Activated naive CD8-positive, alpha-beta T cell (primary cell): ENCODE measurements around the gene TEKTIP1.
A peak's percentile ranks its signal among the peaks of the same experiment; 100 is the strongest.

Source experiments
- H3K27ac Mint-ChIP-seq: one replicate; pipeline ENCODE4 v1.8.0; 2021; ENCODE audit warnings: mixed read lengths
- H3K27me3 Mint-ChIP-seq: one replicate; pipeline ENCODE4 v1.8.0; 2021; ENCODE audit warnings: mixed read lengths
- H3K36me3 Mint-ChIP-seq: one replicate; pipeline ENCODE4 v1.8.0; 2021; ENCODE audit warnings: mixed read lengths
- H3K4me1 Mint-ChIP-seq: one replicate; pipeline ENCODE4 v1.8.0; 2021; ENCODE audit warnings: low read depth, mixed read lengths
- H3K4me3 Mint-ChIP-seq: one replicate; pipeline ENCODE4 v1.8.0; 2021; ENCODE audit warnings: mild to moderate bottlenecking, mixed read lengths
- H3K9me3 Mint-ChIP-seq: one replicate; pipeline ENCODE4 v1.8.0; 2021; ENCODE audit warnings: low read depth, mixed read lengths

The TEKTIP1 gene

DNA sequence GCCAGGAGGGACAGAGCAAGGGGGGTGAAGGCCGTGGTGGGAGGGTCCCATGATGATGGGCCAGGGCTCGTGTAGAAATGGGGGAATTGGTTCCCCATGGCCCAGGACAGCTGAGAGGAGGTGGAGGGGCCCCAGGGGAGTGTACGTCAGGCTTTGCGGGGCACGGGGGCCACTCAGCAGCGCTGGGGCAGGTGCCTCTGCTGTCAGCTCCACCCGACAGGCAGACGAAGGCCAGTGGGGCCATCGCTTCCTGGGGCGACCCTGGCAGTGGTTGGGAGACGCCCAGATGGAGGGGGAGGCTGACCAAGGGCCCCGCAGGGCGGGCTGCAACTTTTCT, 1.9 kb upstream of the TEKTIP1 start:
- Mint-ChIP-seq H3K36me3 (peaks cover 3% of the 10 kb centered on the region), H3K4me3 (no peak overlapping the region), H3K9me3 (no peaks in the 10 kb centered on the region), H3K27ac (peak overlapping the region; percentile 50), H3K27me3 (no peaks in the 10 kb centered on the region), H3K4me1 (no peaks in the 10 kb centered on the region)

DNA sequence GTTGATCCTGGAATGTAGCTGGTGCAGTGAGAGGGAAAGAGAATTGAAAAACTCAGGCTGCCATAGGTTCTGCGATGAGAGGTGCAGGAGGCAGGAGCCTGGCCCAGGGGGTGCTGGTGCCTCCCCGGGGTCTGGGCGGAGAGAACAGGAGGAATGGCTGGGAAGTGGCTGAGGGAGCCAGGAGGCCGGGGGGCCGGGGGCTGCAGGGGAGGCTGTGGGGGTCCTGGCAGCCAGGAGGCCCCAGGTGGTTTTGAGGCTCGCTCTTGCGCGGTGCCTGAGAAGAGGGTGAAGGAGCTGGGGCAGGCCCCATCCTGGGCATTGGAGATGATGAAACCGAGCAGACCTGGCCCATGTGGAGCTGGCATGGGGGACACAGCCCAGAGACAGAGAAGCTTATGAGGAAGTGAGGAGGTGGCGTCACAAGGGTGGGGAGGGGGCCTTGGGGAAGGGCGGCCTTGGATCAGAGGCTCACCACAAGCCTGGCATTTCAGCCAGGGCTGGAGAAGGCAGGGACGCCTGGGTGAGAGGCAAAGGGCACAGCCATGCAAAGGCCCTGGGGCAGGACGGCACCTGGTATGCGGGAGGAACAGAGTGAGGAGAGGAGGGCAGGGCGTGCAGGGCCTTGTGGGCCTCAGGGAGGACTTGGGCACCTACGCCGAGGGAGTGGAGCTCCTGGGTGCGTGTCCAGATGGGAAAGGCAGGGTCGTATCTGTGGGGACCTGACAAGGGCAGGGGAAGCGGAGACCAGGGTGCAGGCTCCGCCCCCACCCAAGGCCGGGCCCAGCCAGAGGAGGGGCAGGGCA, 1.3 kb upstream of the TEKTIP1 start:
- H3K4me1 Mint-ChIP-seq: no peaks in the 10 kb centered on the region
- no peak overlapping the region for H3K4me3 Mint-ChIP-seq
- peak overlapping the region; percentile 50 for H3K27ac Mint-ChIP-seq
- no peaks in the 10 kb centered on the region for H3K9me3 Mint-ChIP-seq
- H3K36me3 Mint-ChIP-seq: peaks cover 3% of the 10 kb centered on the region
- H3K27me3 Mint-ChIP-seq: no peaks in the 10 kb centered on the region

- H3K9me3 Mint-ChIP-seq: no peaks in the 10 kb centered on the region
- H3K4me3 Mint-ChIP-seq: no peak overlapping the region
- H3K27me3 Mint-ChIP-seq: no peaks in the 10 kb centered on the region
- no peak overlapping the region for H3K27ac Mint-ChIP-seq
- no peaks in the 10 kb centered on the region for H3K4me1 Mint-ChIP-seq
- peaks cover 3% of the 10 kb centered on the region for H3K36me3 Mint-ChIP-seq
These were observed 580 bp upstream of the TEKTIP1 start for GRCh38 chr19:3538258-3538929.

DNA sequence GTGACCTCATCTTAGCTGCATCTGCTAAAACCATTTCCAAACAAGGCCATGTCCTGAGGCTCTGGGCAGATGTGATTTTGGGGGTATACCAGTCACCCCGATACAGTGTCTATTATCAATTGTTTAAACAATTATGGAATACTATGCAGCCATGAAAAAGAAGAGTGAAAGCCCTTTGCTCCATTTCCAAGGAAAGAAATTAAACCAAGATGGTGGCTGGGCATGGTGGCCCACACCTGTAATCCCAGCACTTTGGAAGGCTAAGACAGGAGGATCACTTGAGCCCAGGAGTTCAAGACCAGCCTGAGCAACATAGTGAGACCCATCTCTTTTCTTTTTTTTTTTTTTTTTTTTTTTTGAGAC, 763 bp downstream of the TEKTIP1 start:
- H3K9me3 Mint-ChIP-seq: no peaks in the 10 kb centered on the region
- H3K27me3 Mint-ChIP-seq: no peaks in the 10 kb centered on the region
- no peaks in the 10 kb centered on the region for H3K4me1 Mint-ChIP-seq
- no peak overlapping the region for H3K4me3 Mint-ChIP-seq
- H3K36me3 Mint-ChIP-seq: peaks cover 3% of the 10 kb centered on the region
- no peak overlapping the region for H3K27ac Mint-ChIP-seq

DNA sequence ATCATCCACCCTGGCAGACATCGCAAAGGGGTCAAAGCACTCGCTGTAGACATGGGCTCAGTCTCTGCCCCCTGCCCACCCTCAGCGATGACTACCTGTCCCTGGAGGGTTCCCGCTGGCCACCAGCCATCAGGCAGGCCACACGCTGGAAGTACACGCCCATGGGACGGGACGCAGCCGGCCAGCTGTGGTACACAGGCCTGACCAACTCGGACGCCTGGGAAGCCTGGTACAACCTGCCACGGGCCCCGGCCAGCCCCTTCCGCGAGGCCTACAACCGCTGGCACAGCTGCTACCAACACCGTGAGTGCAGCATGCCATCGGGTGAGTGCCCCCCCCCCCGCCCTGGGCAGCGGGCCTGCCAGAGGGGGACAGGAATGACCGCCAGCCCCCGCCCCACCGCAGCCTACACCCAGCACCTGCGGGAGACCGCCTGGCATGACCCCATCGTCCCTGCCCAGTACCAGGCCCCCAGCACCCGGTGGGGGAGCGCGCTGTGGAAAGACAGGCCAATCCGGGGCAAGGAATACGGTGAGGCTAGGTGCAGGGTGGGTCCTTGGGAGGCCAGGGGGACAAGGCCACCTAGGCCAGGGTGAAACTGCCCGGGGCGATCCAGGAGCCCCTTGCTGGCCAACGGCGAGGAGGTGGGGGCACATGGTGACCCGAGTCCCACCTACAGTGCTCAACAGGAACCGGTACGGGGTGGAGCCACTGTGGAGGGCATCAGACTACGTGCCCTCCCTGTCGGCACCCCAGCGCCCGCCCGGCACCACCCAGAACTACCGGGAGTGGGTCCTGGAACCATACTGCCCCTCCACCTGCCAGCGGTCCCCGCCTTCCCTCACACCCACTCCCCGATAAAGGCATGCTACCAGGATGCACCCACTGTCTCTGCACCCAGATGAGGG, 4.4 kb downstream of the TEKTIP1 start:
- no peaks in the 10 kb centered on the region for H3K9me3 Mint-ChIP-seq
- H3K27me3 Mint-ChIP-seq: no peaks in the 10 kb centered on the region
- H3K27ac Mint-ChIP-seq: no peak overlapping the region
- H3K4me1 Mint-ChIP-seq: peaks cover 9% of the 10 kb centered on the region
- peaks cover 3% of the 10 kb centered on the region for H3K36me3 Mint-ChIP-seq
- no peak overlapping the region for H3K4me3 Mint-ChIP-seq

DNA sequence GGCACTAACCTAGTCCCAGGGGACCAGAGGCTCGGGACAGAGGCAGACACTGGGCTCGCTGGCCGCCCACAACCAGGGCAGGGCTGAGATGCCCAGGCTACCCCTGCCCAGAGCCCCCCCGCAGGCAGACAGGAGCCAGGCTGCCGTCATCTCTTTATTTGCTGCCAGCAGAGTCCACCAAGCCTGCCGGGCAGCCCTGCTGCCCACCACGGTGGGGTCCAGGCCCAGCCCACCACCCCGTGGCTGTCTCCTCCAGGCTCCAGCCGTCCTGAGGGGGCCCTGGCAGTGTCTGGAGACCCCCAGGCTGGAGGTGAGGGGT, 5.0 kb downstream of the TEKTIP1 start:
- Mint-ChIP-seq H3K9me3 (no peaks in the 10 kb centered on the region), H3K27me3 (no peaks in the 10 kb centered on the region), H3K36me3 (peaks cover 3% of the 10 kb centered on the region), H3K27ac (no peak overlapping the region), H3K4me1 (peaks cover 9% of the 10 kb centered on the region), H3K4me3 (no peak overlapping the region)

DNA sequence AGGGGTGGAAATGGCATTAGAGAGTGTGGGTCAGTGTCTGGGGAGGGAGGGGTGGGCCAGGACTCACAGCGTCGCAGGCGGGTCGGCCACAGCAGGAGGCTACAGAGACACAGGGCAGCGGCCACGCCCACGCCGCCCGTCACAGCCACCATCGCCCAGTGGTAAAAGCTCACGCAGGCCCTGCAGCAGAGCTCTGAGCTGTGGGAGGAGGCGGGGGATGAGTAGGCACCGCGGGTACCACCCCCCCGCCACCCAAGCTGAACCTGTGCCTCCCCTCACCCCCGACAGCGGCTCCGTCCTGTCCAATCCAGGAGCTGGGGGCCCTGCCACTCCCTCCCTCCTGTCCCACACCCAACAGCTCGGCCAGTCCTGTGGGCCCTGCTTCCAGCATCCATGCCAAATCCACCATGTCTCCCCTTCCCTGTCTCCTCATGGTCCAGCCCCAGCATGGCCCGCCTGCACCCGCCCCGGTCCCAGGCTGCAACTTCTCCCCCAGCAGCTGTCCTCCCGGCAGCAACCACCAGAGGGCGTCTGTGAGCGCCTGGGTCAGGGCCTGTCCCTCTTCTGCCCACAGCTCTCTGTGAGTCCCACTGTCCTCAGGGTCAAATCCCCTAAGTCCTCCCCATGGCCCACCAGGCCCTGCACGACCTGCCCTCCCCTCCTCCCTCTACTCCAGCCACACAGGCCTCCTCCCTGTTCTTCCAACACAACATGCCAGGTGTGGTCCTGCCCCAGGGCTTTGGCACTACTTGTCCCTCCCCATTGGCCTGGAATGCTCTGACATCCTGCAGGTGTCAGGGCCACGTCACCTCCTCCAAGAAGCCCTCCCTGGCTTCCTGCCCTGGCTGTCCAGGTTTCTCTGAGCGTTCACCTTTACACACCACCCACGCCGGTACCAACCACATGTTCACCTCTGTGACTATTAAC, 6.0 kb downstream of the TEKTIP1 start:
- Mint-ChIP-seq H3K36me3 (no peaks in the 10 kb centered on the region), H3K27ac (peak overlapping the region; percentile 28), H3K4me3 (no peak overlapping the region), H3K4me1 (peaks cover 9% of the 10 kb centered on the region), H3K9me3 (no peaks in the 10 kb centered on the region), H3K27me3 (no peaks in the 10 kb centered on the region)

DNA sequence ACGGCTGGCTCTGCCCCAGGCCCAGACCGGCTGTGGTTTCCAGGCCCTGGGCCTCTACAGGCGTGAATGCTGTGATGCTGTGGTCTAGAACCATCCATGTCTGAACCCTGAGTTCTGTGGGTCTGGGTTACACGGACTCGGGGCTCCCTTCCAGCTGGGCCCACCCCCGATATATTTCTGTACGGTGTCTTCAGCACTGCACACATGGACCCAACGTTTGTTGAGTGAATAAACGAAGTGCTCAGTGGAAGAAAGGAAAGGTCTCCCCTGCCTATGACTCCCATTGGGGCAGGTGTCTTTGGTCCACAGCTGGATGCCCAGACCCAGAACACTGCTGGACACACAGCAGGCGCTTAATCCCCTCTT, 6.7 kb downstream of the TEKTIP1 start:
- H3K27me3 Mint-ChIP-seq: no peaks in the 10 kb centered on the region
- H3K9me3 Mint-ChIP-seq: no peaks in the 10 kb centered on the region
- no peaks in the 10 kb centered on the region for H3K36me3 Mint-ChIP-seq
- no peak overlapping the region for H3K4me3 Mint-ChIP-seq
- no peak overlapping the region for H3K27ac Mint-ChIP-seq
- peaks cover 9% of the 10 kb centered on the region for H3K4me1 Mint-ChIP-seq

DNA sequence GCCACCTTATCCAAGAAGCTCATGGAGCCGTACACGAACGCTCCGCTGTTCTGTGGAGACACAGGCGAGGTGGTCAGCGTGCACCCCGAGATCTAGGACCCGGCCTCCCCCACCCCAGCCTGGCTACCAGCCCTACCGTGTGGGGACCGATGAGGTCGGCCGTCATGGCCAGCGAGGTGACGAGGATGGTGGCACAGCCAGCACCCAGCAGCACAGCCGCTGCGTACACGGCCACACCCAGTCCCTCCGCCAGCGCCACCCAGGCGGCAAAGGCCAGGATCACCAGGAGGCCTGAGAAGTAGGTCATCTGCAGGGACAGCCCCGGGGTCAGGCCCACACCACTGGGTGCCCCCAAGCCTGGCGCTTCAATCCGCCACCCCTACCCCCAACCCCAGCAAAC, 7.1 kb downstream of the TEKTIP1 start:
- Mint-ChIP-seq H3K27me3 (no peaks in the 10 kb centered on the region), H3K4me1 (peaks cover 9% of the 10 kb centered on the region), H3K27ac (no peak overlapping the region)

DNA sequence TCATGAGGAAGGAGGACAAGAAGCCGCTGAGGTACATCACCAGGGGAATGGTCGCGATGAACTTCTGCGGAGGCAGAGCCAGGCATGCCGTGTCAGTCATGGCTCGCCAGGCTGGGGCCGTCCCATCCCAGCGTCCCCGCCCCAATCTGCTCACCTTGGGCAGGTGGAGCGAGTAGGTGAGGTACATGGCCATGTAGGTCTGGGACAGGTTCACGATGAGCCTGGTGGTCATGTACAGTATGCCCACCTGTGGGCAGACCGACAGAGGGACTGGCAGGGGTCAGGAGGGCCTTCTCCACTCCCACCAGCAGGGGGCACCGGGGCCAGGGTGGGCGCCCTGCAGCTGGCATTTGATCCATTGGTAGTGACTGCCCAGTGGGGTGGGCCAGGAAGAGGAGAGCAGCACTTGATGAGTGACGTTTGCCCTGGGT, 8.3 kb downstream of the TEKTIP1 start:
- Mint-ChIP-seq H3K36me3 (no peaks in the 10 kb centered on the region), H3K27ac (no peak overlapping the region), H3K9me3 (no peaks in the 10 kb centered on the region), H3K4me1 (peaks cover 15% of the 10 kb centered on the region), H3K27me3 (no peaks in the 10 kb centered on the region), H3K4me3 (no peak overlapping the region)

More for the DNA sequence above, 7.1 kb downstream of the TEKTIP1 start:
- H3K9me3 Mint-ChIP-seq: no peaks in the 10 kb centered on the region
- no peak overlapping the region for H3K4me3 Mint-ChIP-seq
- no peaks in the 10 kb centered on the region for H3K36me3 Mint-ChIP-seq

DNA sequence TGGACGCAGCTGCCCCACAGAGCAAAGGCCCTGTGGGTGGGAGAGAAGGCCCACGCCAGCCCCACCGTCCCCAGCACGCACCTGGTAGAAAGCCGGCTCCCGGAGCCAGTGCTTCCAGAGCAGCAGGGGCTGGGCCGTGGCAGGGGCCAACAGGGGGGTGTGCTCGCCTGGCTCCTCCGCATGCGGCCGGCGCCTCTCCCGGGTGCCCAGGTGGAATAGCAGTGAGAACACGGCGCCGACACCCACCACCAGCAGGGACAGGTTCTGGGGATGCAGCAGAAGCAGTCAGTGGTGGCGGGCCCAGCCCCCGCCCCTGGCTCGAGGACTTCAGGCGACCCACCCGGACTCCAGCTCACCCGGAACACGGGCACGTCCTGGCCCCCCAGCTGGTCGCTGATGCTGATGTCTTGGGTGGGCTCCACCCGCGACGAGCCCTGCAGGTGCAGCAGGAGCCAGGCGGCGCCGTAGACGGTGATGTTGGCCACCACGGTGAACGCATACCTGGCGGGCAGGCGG, 8.9 kb downstream of the TEKTIP1 start:
- H3K36me3 Mint-ChIP-seq: no peaks in the 10 kb centered on the region
- H3K4me3 Mint-ChIP-seq: no peak overlapping the region
- H3K27ac Mint-ChIP-seq: no peak overlapping the region
- no peaks in the 10 kb centered on the region for H3K9me3 Mint-ChIP-seq
- peaks cover 15% of the 10 kb centered on the region for H3K4me1 Mint-ChIP-seq
- H3K27me3 Mint-ChIP-seq: no peaks in the 10 kb centered on the region

- H3K27ac Mint-ChIP-seq: no peak overlapping the region
- H3K4me3 Mint-ChIP-seq: no peak overlapping the region
These were observed 9.6 kb downstream of the TEKTIP1 start for GRCh38 chr19:3548606-3549005.

DNA sequence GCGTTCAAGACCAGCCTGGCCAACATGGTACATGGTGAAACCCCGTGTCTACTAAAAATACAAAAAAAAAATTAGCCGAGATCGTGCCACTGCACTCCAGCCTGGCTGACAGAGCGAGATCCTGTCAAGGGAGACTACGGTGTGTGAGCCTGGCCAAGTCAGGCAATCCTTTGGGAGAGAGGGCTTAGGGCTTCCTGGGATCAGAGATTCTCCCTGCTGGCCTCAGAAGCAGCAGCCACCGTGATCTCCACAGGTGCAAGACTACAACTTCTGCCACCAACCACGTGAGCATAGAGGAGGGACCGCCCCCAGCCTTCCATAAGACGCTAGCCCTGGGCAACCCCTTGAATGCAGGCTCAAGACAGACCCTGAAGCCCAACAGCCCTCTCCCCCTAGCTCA, 10.8 kb downstream of the TEKTIP1 start:
- H3K36me3 Mint-ChIP-seq: no peaks in the 10 kb centered on the region
- H3K4me1 Mint-ChIP-seq: peaks cover 24% of the 10 kb centered on the region
- H3K4me3 Mint-ChIP-seq: no peak overlapping the region

More at GRCh38 chr19:3548606-3549005, 9.6 kb downstream of the TEKTIP1 start:
- no peaks in the 10 kb centered on the region for H3K36me3 Mint-ChIP-seq
- no peaks in the 10 kb centered on the region for H3K9me3 Mint-ChIP-seq
- H3K4me1 Mint-ChIP-seq: peaks cover 18% of the 10 kb centered on the region
- H3K27me3 Mint-ChIP-seq: no peaks in the 10 kb centered on the region

More for the DNA sequence above, 10.8 kb downstream of the TEKTIP1 start:
- no peaks in the 10 kb centered on the region for H3K9me3 Mint-ChIP-seq
- H3K27ac Mint-ChIP-seq: no peak overlapping the region
- H3K27me3 Mint-ChIP-seq: no peaks in the 10 kb centered on the region
